GOT3 (cell line): ENCODE results near the gene ITPA.
"Not testable (repeated sequence)": the region's sequence is repeated elsewhere in the genome, so short reads cannot be mapped to it uniquely, and the experiment has no call there.

Experiments
- DNase-seq: peaks from one replicate; lab custom pipeline; 2025; ENCODE audit warnings: mixed read lengths; lab: John Stamatoyannopoulos, UW

The ITPA gene

DNA sequence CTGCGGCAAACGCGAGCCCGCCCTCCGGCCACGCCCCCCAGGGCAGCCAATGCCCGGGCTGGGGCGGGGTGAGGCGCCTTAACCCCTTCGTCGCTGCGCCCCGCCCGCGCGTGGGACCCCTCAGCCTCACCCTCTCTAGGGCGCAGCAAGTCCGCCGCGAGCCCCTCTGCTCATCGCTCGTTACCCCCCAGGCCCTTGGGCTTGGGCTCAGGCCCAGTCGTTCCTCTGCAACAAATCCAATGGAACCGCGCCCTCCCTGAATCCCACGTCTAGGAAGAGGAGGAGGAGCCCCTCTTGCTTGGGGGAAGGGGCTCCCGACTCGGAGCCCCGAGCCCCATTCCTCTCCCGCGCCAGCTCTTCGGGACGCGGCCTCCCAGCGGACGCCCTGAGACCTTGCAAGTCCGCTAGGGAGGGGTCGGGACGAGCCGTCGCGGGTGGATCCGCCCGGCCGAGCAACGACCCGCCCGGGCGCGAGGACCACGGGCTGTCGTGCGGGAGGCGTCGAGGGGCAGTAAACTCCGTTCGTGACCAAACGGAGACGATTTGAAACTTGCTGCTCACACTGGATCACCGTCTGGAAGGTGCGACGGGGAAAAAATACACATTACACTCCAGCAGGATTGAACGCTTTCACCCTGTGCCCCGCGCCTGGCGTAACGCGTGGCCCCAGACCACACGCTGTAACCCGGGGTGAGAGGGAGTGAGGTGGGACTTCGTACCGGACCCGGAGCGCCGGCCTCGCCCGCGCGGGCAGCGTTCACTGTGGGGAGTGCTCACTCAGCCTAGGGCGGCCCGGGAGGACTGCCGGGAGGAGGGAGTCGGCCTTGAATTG lies 35.5 kb upstream of the ITPA start:
- peak; percentile 61 for DNase-seq

DNA sequence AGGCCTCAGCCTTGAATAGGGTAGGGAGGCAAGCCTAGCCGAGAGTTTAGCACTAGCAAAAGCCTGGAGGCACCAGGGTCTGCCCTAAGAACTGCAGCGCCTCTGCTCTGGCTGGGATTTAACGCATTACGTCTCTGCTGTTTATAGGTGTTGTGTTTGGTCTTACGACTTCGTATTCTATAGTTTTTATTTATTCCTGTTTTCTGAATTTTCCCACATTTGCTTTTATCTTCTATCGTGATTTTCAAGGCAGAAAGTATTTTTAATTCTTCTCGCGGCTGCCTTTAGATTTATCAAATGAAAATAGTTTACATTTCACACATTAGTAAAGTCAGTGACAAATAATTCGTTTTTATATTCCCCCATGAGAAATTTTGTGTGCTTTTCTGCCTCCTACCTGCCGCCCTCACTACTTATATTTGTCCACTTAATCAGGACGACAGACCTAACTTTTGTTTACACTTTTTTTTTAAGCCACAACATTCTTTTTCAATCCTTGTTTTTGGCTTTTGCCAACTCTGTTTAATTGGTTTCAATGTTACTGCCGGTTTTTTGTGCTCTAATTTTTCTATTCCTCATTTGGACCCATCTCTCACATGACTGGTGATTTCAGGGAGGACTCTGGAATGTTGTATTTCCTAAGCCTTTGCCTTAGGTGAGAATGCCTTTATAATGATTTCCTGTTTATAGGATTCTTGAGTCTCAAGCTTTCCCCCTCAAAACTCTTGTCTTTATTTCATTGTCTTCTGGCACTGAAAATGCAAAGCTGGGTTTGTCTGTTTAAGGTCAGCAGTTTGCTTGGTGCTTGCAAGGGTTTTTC lies 34.6 kb upstream of the ITPA start:
- DNase-seq: no peak

DNA sequence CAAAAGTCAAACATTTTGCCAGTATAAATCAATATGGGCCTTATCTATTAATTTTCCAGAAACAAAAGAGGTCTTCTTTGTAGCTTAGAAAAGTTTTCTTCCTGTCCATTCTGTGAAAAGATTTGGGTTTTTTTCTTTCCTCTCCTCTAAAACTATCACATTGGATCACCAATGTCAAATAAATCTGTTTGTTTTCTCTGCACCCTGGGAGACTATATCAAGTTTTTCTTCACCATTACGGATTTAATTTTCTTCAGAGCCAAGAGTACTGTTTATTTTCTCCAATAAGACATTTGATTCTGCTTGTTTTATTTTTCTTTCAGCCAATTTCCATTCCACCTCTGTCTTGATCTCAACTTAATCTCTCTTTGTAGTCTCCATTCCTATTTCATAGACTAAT lies 34.0 kb upstream of the ITPA start:
- DNase-seq: no peak

DNA sequence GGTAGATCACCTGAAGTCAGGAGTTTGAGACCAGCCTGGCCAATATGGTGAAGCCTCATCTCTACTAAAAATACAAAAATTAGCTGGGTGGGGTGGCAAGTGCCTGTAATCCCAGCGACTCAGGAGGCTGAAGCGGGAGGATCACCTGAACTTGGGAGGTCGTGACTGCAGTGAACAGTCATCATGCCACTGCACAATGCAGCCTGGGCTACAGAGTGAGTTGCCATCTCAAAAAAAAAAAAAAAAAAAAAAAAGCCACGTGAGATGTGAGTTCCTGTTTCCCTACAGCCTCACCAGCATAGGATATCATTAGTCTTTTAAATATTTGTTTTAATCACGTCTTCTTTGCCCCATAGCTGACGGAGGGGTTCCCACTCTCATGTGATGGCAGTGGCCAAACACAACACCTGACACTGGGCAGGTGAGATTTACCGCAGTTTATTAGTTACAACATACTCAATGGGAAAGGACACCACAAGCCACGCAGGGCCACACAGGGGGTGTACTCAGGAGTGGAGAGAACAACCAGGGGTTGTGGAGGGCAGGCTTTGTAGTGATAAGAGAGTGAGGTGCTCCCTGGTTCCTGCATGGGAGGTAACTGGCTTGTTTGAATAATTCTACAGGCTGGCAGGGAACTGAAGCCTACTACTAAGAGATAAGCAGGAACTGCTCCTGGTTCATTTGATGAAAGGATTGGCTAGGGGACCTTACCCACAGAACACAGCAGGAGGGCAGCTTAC lies 31.4 kb upstream of the ITPA start:
- DNase-seq: no peak

DNA sequence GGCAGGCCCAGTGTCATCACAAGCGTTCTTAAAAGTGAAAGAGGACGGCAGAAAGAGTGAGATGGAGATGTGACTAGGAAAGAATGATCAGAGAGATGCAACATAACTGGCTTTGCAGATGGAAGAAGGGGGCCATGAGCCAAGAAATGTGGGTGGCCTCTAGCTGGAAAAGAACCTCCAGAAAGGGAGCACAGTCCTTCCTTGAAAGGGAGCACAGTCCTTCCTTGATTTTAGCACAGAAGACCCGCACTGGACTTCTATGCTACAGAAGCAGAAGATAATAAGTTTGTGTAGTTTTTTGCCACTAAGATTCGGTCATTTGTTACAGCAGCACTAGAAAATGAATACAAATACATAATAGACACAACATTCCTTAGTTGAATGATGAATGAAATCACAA lies 29.0 kb upstream of the ITPA start:
- DNase-seq: no peak

DNA sequence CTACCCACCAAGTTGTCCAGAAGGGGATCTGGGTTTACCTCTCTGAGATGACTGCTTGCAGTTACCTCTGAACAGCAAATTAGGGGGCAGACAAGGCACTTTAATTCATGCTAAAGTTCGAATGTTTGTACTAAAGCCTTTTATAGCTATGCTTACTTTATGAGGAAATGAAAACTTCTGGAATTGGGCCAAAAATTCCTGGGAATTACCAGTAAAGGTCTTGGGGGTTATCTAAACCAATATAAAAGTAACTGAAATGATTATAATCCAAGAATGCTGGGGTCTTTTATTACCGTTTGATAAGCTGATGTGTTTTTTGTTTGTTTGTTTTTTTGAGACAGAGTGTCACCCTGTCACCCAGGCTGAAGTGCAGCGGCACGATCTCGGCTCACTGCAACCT lies 28.0 kb upstream of the ITPA start:
- DNase-seq: no peak

DNA sequence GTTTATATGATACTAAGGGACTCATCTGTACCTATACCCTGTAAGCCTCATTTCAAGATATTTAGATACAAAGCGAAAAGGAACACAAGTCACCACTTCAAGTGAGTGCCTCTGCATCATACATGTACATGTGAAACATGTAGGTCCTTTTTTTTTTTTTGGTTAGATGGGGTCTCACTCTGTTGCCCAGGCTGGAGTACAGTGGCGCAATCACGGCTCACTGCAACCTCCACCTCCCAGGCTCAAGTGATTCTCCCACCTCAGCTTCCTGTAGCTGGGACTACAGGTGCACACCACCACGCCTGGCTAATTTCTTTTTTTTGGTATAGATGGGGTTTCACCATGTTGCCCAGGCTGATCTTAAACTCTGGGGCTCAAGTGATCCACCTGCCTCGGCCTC lies 26.9 kb upstream of the ITPA start:
- not testable (repeated sequence) for DNase-seq

DNA sequence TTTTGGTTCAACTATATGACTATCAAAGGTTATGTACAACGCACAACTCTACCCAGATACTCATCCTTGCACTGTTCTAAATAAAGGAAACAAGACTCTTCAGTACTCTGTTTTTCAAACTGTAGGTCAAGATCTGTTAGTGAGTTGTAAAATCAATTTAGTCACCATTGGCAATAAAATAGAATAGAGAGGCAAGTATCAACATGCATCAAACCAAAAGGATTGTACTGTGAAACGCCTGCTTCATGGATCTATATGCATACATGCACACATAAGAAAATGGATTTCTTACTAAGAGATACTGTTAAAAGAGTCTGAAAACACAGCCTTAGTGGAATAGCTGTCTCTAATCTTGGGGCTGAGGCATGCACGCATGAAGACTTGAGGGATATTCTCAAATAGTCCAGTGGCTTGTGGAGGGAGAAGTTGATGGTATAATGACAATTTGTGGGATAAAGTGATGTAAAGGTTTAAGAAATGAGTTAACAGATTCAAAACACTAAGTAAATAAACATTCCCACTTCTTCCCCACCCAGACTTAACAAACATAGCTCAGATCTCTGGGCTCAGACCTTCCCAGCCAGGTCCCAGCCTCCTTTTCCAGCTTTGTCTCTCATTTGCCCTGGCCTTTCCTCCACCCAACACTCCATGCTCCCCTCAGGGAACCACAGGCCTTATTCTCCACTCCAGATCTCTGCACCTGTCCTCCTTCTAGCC lies 25.2 kb upstream of the ITPA start:
- no peak for DNase-seq

DNA sequence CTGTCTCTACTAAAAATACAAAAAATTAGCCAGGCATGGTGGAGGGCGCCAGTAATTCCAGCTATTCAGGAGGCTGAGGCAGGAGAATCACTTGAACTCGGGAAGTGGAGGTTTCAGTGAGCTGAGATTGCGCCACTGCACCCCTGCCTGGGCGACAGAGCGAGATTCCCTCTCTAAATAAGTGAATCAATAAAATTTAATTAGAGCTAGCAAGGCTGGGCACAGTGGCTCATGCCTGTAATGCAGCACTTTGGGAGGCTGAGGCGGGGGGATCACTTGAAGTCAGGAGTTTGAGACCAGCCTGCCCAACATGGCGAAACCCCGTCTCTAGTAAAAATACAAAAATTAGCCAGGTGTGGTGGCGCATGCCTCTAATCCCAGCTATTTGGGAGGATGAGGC lies 21.4 kb upstream of the ITPA start:
- DNase-seq: not testable (repeated sequence)

DNA sequence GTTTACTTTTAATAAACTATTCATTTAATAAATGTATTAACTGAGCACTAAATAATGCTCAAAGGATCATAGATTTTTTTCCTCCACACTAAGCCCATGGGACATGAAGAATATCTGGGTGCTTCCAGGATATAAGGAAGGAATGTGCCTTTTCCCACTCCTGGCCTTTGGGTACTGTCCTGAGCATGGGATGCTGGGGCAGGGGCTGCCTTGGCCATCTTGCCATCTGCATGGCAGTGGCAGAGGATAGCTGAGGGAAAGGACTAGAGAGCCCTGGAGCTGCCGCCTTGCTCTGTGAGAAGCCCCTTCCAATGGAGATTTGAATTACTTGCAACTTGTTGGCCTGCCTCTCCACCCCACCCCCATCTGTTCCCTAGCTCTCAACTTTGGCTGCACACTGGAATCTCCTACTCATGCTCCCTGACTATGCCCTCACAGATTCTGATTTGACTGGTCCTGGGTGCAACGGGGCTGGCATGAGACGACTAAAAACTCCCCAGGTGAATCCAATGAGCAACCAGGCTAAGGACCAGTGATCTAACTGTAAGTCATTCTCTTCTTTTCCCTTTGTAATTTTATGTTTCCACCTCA lies 20.4 kb upstream of the ITPA start:
- DNase-seq: no peak

DNA sequence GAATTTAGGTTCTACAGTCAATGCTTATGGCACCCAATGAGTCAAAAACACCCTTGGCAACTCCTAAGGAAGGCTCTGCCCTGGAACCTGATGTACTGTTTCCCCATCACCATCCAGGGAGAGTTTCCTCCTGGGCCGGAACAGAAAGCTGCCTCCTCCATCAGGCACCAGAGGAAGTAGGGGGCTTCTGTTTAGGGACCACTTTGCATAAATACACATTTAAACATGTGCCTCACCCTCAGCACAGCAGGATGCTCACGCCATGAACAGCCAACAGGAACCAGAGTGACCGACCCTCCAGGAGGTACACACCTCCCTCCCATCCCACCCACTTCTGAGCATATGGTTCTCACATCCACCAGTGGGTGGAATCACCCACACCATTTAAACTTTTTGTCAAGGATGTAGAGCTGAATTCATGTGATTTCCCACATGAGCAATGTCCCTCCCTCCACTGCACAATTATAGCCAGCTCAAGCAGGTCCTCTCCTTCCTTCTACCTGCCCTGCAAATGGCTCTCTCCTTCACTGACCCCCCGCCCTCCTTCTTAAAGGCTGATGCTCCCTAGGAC lies 19.7 kb upstream of the ITPA start:
- no peak for DNase-seq

DNA sequence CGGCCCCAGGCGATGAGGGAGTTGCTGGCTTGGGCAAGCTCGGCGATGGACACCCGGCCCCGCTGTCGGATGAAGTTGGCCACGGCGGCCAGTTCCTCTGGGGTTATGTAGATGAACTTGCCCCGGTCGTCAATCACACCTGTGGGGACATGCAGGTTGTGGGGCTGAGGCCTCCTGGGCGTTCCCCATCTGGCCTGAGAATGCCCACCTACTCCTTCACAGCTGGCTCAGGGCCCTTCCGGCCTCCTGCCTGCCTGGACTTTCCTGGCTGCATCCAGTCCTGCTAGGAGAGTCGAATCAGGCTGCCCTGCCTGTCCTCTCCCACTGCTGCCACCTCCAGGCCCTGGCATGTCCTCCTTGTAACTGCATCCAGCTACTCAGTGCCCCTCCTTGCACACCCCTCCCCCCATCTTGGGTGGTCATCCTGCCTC lies 18.6 kb upstream of the ITPA start:
- DNase-seq: no peak

DNA sequence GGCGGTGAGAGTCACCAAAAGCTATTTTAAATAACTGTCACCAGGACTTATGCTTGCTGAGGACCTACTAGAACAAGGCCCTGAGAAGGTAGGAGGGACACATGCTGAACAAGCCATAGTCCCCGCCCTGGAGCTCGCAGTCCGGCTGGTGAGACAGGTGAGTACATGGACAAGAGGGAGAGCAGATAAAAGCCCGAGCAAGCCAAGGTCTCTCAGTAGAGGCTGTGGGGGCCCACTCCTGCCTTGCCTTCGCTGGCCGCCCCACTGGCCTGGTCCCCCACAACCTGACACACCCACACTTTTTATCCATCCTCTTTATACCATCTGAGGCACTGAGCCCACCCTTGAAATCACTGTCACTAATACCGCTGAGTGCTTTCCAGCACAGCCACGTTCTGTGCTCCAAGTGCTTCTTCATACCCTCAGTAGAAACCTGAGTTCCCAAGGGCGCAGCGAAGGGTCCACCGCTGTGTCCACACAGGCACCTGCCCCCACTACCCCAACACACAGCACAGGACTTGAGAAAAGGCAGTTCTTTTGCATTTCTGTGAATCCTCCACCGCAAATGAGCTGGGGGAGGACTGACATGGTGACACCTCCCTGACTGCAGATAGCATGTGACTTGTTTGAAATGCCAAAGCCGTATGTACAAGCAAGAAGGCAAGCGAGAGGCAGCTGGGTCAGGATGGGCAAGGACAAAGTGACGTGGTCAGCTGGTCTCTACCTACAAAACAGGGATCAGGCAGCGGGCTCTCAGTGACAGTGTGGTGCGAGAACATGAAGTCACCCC lies 16.9 kb upstream of the ITPA start:
- no peak for DNase-seq

DNA sequence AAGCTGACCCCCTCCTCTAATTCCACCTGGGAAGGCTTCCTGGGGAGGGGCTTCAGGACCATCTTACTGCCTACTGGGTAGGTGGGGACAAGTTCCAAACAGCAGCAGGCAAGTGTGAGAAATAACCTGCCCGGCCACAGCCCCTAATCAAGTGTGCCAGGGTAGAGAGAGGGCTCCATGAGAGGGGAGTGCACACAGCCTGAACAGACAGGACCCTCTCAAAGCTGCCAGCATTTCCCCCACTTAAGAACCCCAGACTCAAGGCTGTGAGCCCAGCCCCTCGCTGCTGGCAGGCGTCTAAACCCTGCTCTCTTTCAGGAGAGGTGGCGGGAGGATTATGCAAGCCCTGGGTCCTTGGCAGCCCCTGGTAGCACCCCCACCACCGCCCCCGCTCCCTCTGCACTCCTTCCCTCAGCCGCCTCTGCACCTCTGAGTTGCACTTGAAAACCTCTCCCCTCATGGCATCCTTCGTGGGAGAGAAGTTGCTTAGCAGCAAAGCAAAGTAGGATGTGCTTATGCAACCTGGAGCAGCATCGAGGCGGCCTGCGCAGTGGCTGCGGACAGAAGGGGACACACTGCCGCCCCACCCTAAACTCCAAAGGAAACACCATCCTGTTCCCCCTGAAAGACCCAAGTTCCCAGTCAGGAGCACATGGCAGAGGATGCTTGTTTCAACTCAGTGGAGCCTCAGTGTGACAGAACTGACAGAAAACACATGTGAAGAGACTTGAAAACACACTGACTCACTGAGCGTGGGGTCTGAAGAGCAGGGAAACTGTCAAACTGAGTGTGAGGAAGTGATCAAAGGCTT lies 15.3 kb upstream of the ITPA start:
- no peak for DNase-seq

DNA sequence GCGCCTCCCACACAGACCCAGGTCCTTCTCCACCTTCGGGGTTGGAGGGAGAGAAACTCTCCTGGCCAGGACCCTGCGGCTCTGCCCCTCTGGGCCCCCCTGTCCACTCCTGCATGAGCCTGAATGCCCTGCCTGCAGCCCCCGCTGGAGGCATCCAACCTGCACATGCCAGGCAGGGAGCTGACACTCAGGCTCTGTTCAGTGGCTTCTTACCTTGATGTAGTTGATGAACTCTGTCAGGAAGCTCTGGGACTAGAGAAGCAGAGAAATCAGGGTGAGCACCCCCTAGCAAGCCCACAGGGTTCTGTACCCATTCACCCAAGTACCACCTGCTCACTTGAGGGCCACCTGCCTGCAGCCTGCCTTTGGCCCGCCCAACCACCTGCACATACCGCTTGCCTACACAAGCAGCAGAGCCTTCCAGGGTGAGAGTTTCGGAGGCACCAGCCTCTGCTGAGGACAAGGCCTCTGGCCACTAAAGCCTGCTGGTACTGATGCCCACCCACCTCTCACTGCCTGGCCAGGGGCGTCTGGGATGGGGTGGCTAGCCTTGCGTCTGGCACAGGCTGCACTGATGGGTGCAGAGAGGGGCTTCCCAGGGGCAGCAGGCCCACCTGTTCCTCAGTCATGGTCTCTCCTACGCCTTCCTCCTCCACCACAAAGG lies 14.5 kb upstream of the ITPA start:
- no peak for DNase-seq

DNA sequence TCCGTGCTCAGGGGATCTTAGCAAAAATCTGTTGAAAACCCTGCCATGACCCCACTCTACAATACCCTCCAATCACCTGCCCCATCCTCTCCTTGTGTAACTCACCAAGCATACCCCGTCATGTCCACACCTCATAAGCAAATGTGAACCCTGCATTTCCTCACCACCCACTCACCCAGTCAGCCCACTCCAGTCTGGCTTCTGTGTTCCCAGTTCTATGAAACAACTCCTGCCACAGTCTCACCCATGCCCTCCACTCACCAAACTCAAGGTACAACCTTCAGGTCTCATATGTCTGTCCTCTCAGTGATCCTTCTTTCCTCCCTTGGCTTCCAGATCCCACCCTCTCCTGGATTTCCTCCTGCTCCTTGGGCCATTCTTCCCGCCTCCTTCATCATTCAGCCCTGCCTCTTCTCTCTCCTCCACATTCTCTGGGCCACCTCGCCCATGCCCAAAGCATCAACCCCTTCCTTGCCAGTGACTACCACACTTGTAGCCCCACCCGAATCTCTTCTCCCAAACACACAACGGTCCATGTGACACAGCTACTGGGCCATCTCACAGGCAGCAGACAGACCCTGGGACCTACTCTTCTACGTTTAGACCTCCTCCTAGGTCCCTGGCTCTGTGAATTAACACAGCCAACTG lies 13.6 kb upstream of the ITPA start:
- no peak for DNase-seq

DNA sequence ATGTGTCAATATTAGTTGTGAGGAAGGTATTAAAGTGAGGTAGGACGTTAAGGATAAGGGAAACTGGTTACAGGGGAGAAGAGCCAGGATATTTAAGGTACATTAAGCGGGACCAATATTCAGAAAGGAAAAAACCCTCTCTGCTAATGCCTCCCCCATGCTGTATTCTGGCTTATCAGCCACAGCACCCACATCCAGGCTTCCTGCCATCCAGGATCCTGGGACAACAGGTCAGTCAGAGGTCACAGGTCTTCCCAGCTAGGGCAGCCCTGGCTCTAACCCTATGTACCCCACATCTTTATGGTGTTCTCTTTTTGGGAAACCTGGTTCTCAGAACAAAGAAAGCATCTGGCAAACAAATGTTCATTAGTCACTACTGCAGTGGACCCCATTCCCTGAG lies 10.1 kb upstream of the ITPA start:
- DNase-seq: no peak

DNA sequence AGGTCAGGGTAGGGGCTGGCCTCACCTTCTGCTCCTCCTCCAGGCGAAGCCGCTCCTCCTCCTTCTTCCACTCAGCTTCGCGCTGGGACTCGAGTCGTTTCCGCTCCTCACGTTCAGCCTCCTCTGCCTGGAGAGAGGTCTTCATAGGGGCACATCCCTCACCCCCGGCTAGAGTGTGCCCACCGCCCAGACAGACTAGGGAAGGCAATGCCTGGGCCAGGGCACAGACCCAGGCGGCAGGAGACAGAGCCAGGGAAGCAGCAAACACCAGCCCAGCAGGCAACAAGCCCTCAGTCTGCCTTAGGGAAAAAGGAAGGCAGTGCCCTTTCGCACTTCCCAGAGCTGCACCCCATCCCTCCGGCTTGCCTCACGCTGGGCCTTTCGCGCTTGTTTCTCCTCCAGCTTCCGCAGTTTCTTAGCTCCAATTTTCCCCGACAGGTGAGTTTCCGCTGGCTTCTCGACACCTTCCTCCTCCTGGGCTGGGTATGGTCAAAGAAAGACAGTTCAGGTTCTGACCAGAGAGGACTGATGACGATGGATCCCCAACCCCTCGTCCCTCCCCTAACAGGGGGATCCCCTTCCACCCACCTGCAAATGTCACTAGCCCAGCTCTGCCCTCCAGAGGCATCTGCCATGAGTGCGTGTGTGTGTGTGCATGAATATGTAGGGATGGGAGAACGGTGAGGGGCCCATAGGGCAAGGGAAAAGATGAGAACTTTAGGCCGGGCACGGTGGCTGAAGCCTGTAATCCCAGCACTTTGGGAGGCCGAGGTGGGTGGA lies 9.1 kb upstream of the ITPA start:
- DNase-seq: no peak
